Prostate gland (tissue), 2 donors: ENCODE measurements around the gene PADI2. TPM values are rescaled to one million over a fixed set of nuclear protein-coding genes. Genes with fewer than 3 reads are reported as not detected.

Experiments used
- DNase-seq: peaks from one replicate; pipeline ENCODE4 v3.0.0-alpha.2; 2019; ENCODE audit warnings: low spot score
- H3K27ac ChIP-seq, 2 donors: fragments of 200-600 bp; sonication (generic); 2 replicates each; pipeline ENCODE4 v1.5.1; 2017 to 2019
- H3K27me3 ChIP-seq: fragments of 200-600 bp; sonication (generic); replicated peaks from 2 replicates; pipeline ENCODE4 v1.5.1; 2019; ENCODE audit not compliant: insufficient read depth
- H3K36me3 ChIP-seq, 2 donors: fragments of 200-600 bp; sonication (generic); 1 replicate in 1 of 2; 2 replicates in 1 of 2; pipeline versions ENCODE4 v1.5.1 to v1.8.1; 2017 to 2019
- H3K4me1 ChIP-seq: fragments of 200-600 bp; sonication (generic); replicated peaks from 2 replicates; pipeline ENCODE4 v1.5.1; 2019
- H3K4me3 ChIP-seq, 2 donors: fragments of 200-600 bp; sonication (generic); 2 replicates each; pipeline ENCODE4 v1.5.1; 2017 to 2019
- H3K9me3 ChIP-seq: fragments of 200-600 bp; sonication (generic); 2 replicates; pipeline ENCODE4 v1.5.1; 2017
- POLR2A ChIP-seq: fragments of 450-650 bp; IDR thresholded peaks from one replicate; pipeline ENCODE4 v1.6.1; 2016; ENCODE audit warnings: antibody characterized with exemption, mild to moderate bottlenecking
- POLR2AphosphoS5 ChIP-seq: sonication (generic); formaldehyde crosslinking; IDR thresholded peaks from one replicate; pipeline ENCODE4 v1.6.1; 2017; ENCODE audit warnings: antibody characterized with exemption
- WGBS: methylation state at CpG from one replicate; pipeline ENCODE4 v1.1.5; 2018; 5-methylcytosine and 5-hydroxymethylcytosine counted together
- intact Hi-C: fragments of 100-400 bp; cut with DNase I; formaldehyde crosslinking; loops from one replicate; pipeline ENCODE4 v1.14.2; 2022
- total RNA-seq, 2 donors: library from RNA; depleted of rRNA; stranded (reverse); fragments of >200 nt; gene quantifications; one replicate each; pipeline ENCODE4 v1.1.0, GENCODE V29; 2016
- TF ChIP-seq, protein P1 (sequence below), 4 experiments: fragments of 200-600 bp in 2 of 4; fragments of 450-650 bp in 2 of 4; sonication (generic) in 2 of 4; IDR thresholded peaks; 1 replicate in 3 of 4; 2 replicates in 1 of 4; pipeline ENCODE4 v1.5.1; 2016 to 2019; ENCODE audit warnings: antibody characterized with exemption in 4 of 4, mild to moderate bottlenecking in 2 of 4, moderate library complexity in 2 of 4

Gene PADI2
- total RNA-seq, 2 donors from 2014 or later, result 1.1 to 5.0 TPM

DNA sequence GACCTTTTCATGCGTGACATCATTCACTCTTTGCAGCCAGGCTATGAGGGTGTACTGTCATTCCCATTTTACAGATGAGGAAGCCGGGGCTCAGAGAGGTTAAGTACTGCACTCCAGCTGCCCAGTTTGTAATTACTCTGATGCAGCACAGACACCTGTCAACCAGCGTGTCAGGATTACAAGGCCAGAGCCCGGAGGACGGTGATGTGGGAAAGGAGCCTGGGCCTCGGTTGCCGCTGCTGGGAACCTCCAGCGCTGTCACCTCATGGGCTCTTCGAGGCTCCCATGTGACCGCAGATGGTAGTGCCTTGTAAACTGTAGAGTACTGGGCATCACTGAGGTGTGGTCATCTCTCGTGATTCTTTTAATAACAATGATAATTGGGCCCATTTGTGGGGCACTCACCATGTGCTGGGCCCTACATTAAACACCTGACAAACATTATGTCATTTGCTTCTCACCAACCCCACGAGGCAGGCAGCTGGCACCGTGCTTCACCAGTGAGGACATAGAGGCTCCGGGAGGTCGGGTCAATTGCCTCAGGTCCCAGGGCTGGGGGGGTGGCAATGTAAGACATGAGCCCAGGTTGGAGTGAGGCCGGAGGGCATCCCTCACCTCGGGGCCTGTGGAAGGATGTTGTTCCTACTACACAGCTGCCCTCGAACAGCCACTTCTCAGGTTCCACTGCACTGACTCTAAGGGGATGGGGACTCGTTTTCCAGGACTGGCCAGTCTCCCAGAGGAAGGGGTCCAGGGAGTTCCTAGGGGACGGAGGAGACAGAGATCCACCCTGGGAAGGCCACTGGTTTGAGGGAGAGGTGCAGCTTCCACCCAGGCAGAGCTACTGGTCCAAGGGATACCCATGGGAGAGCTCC lies 42.9 kb upstream of the PADI2 start:
- Histone ChIP-seq H3K4me1 (no peaks in the 10 kb centered on the region), H3K27ac (no peak overlapping the region), H3K36me3 (no peaks in the 10 kb centered on the region), H3K9me3 (no peaks in the 10 kb centered on the region), H3K27me3 (no peaks in the 10 kb centered on the region), H3K4me3 (no peak overlapping the region)
- 89% methylated on average over 20 of the region's 20 CpGs for WGBS
- no peak for DNase-seq
- intact Hi-C loops, result no loop called here
- TF ChIP-seq POLR2A (no peak), POLR2AphosphoS5 (no peak)
- TF ChIP-seq, protein P1, sequence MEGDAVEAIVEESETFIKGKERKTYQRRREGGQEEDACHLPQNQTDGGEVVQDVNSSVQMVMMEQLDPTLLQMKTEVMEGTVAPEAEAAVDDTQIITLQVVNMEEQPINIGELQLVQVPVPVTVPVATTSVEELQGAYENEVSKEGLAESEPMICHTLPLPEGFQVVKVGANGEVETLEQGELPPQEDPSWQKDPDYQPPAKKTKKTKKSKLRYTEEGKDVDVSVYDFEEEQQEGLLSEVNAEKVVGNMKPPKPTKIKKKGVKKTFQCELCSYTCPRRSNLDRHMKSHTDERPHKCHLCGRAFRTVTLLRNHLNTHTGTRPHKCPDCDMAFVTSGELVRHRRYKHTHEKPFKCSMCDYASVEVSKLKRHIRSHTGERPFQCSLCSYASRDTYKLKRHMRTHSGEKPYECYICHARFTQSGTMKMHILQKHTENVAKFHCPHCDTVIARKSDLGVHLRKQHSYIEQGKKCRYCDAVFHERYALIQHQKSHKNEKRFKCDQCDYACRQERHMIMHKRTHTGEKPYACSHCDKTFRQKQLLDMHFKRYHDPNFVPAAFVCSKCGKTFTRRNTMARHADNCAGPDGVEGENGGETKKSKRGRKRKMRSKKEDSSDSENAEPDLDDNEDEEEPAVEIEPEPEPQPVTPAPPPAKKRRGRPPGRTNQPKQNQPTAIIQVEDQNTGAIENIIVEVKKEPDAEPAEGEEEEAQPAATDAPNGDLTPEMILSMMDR (IDR thresholded peaks at IDR 0.05), result no peak

DNA sequence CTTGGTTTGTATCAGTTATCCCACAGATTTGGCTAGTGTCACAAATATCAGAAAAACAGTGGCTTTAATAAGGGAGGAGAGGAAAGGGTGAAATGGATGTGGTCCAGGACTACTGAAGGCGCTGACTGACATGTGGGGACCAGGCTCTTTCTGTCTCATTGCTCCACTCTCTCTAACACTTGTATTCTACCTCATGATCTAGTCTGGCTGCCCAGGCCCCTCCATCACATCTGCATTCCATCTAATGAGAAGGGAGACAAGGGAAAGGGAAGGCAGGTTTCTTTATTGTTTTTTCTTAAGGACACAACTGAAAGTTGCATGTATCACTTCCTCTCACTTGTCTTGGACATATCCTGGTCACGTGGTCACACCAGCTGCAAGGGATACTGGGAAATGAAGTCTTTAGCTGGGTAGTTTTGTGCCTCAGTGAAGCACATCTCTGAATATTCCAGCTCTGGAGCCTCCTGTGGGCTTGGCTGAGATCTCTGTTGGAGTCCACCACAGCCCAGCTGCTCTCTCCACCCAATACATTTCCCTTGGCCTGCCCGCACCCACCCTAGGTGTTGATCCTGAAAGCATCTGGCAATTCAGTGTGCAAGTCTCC lies 42.0 kb upstream of the PADI2 start:
- WGBS, result 91% methylated on average over 3 of the region's 3 CpGs
- H3K27ac ChIP-seq, result no peak overlapping the region
- H3K9me3 ChIP-seq, result no peaks in the 10 kb centered on the region
- TF ChIP-seq POLR2AphosphoS5 (no peak), POLR2A (no peak)
- TF ChIP-seq, protein P1 (IDR thresholded peaks at IDR 0.05), result no peak
- H3K4me1 ChIP-seq, result no peaks in the 10 kb centered on the region
- H3K4me3 ChIP-seq, result no peak overlapping the region
- H3K27me3 ChIP-seq, result no peaks in the 10 kb centered on the region
- H3K36me3 ChIP-seq, result no peaks in the 10 kb centered on the region
- DNase-seq, result no peak
- intact Hi-C loops, result no loop called here

DNA sequence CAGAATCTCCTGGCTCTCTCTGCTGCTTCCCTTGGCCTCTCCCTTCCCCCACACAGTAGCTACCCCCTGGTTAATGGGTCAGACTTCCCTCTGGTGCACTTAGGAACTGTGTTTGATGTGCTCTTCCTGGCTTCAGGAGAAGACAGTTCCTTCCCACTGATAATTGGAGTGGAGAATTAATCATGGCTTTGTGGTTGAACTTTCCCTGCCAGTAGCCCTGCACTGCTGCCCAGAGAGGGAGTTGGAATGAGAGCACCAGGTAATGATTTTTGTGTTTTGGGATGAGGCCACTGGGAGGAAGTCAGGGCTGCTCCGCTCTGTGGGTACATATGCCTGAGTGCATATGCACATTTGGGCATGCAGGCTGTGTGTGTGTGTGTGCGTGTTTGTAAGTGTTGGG lies 39.7 kb upstream of the PADI2 start:
- WGBS, result 96% methylated on average over 2 of the region's 2 CpGs
- Histone ChIP-seq H3K27ac (no peak overlapping the region), H3K27me3 (no peaks in the 10 kb centered on the region), H3K4me3 (no peak overlapping the region), H3K4me1 (no peaks in the 10 kb centered on the region), H3K9me3 (no peaks in the 10 kb centered on the region), H3K36me3 (no peaks in the 10 kb centered on the region)
- DNase-seq, result no peak
- TF ChIP-seq POLR2AphosphoS5 (no peak), POLR2A (no peak)
- TF ChIP-seq, protein P1 (IDR thresholded peaks at IDR 0.05), result no peak
- intact Hi-C loops, result no loop called here

DNA sequence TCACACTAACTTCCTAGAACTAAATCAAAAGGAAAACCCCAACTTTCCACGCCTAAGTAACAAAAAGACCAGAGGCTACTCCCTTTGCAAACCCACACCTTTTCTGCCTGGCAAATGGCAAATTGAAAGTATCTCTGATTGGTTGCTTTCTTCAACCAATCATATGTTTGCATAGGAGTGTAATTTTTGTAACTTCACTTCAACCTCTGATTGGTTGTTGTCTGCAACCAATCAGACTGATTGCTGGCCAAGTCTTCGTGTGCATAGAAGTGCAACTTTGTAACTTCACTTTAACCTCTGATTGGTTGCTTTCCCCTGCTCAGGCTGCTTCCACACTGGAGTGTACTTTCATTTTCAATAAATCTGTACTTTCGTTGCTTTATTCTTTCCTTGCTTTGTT lies 36.9 kb upstream of the PADI2 start:
- no peak for DNase-seq
- Histone ChIP-seq H3K4me1 (no peaks in the 10 kb centered on the region), H3K27me3 (no peaks in the 10 kb centered on the region), H3K36me3 (no peaks in the 10 kb centered on the region), H3K27ac (no peak overlapping the region), H3K4me3 (no peak overlapping the region), H3K9me3 (no peaks in the 10 kb centered on the region)
- WGBS, result 60% methylated on average over 3 of the region's 3 CpGs
- intact Hi-C loops, result no loop called here
- no peak for TF ChIP-seq POLR2AphosphoS5
- TF ChIP-seq POLR2A, result no peak
- TF ChIP-seq, protein P1 (IDR thresholded peaks at IDR 0.05), result no peak
